Measurements from ENCODE around the gene FOXD3.

DNA sequence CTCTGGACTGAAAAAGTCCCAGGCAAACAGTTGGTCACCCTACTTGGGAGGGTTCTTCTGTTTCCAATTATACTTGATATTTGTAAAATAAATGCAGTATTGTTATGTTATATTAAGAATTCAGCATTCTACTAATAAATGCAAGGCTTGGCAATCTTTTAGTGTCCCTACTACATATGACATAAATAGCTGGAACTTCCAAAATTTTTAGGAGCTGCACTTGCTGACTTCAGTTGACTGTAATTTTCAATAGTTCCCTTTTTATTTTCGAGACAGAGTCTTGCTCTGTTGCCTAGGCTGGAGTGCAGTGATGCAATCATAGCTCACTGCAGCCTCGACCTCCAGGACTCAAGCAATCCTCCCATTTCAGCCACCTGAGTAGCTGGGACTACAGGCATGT is 20.0 kb downstream of the FOXD3 start:
- TF ChIP-seq, protein P1, sequence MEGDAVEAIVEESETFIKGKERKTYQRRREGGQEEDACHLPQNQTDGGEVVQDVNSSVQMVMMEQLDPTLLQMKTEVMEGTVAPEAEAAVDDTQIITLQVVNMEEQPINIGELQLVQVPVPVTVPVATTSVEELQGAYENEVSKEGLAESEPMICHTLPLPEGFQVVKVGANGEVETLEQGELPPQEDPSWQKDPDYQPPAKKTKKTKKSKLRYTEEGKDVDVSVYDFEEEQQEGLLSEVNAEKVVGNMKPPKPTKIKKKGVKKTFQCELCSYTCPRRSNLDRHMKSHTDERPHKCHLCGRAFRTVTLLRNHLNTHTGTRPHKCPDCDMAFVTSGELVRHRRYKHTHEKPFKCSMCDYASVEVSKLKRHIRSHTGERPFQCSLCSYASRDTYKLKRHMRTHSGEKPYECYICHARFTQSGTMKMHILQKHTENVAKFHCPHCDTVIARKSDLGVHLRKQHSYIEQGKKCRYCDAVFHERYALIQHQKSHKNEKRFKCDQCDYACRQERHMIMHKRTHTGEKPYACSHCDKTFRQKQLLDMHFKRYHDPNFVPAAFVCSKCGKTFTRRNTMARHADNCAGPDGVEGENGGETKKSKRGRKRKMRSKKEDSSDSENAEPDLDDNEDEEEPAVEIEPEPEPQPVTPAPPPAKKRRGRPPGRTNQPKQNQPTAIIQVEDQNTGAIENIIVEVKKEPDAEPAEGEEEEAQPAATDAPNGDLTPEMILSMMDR (IDR thresholded peaks at IDR 0.05) = no peak
- TF ChIP-seq POLR2A (IDR thresholded peaks at IDR 0.05) = no peak
